NCI-H187 (cell line): ENCODE data around the gene PIP5K1B.

ENCODE experiments used
- DNase-seq, 2 experiments: peaks; one replicate each; lab custom pipeline; 2025; lab: John Stamatoyannopoulos, UW

PIP5K1B gene

GRCh38 chr9:68819065-68819464 lies 114.0 kb downstream of the PIP5K1B start:
- no peak for DNase-seq

- no peak for DNase-seq
These were observed 116.9 kb downstream of the PIP5K1B start for GRCh38 chr9:68821911-68822310.

GRCh38 chr9:68822596-68823165 lies 117.6 kb downstream of the PIP5K1B start:
- DNase-seq = no peak

GRCh38 chr9:68825762-68826472 lies 120.9 kb downstream of the PIP5K1B start:
- DNase-seq = no peak

GRCh38 chr9:68827837-68828744 lies 123.1 kb downstream of the PIP5K1B start:
- no peak for DNase-seq

- no peak for DNase-seq
These were observed 127.1 kb downstream of the PIP5K1B start for GRCh38 chr9:68832101-68832500.

GRCh38 chr9:68832861-68833518 lies 128.0 kb downstream of the PIP5K1B start:
- DNase-seq = no peak

- no peak for DNase-seq
These were observed 130.0 kb downstream of the PIP5K1B start for GRCh38 chr9:68834931-68835520.

- DNase-seq = no peak
These were observed 131.7 kb downstream of the PIP5K1B start for GRCh38 chr9:68836788-68837187.

- DNase-seq = no peak
These were observed 133.2 kb downstream of the PIP5K1B start for GRCh38 chr9:68838245-68838644.

- DNase-seq = no peak
These were observed 136.4 kb downstream of the PIP5K1B start for GRCh38 chr9:68841276-68842052.

GRCh38 chr9:68842568-68842967 lies 137.5 kb downstream of the PIP5K1B start:
- no peak for DNase-seq

- no peak for DNase-seq
These were observed 138.2 kb downstream of the PIP5K1B start for GRCh38 chr9:68843239-68843638.

- DNase-seq = no peak
These were observed 139.1 kb downstream of the PIP5K1B start for GRCh38 chr9:68844157-68844556.

GRCh38 chr9:68844631-68845612 lies 139.9 kb downstream of the PIP5K1B start:
- DNase-seq = peak in 1 of 2 experiments; percentile 3

- DNase-seq = no peak
These were observed 142.7 kb downstream of the PIP5K1B start for GRCh38 chr9:68847765-68848164.

GRCh38 chr9:68851657-68852056 lies 146.6 kb downstream of the PIP5K1B start:
- DNase-seq = no peak

- no peak for DNase-seq
These were observed 147.9 kb downstream of the PIP5K1B start for GRCh38 chr9:68852941-68853340.

GRCh38 chr9:68859347-68859746 lies 154.3 kb downstream of the PIP5K1B start:
- DNase-seq = no peak

GRCh38 chr9:68860419-68860818 lies 155.4 kb downstream of the PIP5K1B start:
- DNase-seq = no peak
